Measurements from ENCODE around the gene BMERB1.

The BMERB1 gene

DNA sequence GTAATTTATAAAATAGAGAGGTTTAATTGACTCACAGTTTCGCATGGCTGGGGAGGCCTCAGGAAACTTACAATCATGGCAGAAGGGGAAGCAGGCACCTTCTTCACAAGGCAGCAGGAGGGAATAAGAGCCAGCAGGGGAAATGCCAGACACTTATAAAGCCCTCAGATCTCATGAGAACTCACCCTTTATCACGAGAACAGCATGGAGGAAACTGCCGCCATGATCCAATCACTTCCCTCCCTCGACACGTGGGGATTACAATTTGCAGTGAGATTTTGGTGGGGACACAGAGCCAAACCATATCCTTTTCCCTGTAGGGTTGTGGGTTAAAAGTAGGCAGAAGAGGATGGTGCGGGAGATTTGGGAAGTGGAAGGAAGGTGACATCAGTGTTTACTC is 101.4 kb downstream of the BMERB1 start:
- no peak for DNase-seq (ENCODE audit: low read depth)
- H3K4me3 ChIP-seq (ENCODE audit: low read depth, low read length): no peak overlapping the region
- no peak for TF ChIP-seq POLR2A (IDR thresholded peaks at IDR 0.05; ENCODE audit: extremely low read depth, insufficient read length)

DNA sequence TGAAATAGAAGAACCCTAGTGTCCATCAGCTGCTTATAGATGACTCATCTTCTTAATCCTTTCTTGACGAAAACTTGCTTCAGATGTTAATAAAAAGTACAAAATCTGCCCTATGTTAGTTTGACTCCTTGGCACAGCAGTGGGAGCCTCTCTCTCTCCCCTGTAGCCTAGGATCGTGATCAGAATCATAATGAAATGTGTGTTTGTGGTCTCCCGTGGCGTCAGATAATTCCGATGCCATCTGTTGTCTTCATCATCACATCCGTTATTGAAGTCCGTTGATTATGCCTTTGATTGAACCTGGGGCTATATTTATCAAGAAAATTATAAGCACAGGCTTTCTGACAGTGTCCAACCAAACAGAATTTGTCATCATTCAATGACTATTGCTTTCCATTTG is 102.5 kb downstream of the BMERB1 start:
- no peak overlapping the region for H3K4me3 ChIP-seq (ENCODE audit: low read depth, low read length)
- TF ChIP-seq, protein P1, sequence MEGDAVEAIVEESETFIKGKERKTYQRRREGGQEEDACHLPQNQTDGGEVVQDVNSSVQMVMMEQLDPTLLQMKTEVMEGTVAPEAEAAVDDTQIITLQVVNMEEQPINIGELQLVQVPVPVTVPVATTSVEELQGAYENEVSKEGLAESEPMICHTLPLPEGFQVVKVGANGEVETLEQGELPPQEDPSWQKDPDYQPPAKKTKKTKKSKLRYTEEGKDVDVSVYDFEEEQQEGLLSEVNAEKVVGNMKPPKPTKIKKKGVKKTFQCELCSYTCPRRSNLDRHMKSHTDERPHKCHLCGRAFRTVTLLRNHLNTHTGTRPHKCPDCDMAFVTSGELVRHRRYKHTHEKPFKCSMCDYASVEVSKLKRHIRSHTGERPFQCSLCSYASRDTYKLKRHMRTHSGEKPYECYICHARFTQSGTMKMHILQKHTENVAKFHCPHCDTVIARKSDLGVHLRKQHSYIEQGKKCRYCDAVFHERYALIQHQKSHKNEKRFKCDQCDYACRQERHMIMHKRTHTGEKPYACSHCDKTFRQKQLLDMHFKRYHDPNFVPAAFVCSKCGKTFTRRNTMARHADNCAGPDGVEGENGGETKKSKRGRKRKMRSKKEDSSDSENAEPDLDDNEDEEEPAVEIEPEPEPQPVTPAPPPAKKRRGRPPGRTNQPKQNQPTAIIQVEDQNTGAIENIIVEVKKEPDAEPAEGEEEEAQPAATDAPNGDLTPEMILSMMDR (IDR thresholded peaks at IDR 0.05; ENCODE audit: low read depth, low read length): no peak
- TF ChIP-seq POLR2A (IDR thresholded peaks at IDR 0.05; ENCODE audit: extremely low read depth, insufficient read length) (no peak), MYC (IDR thresholded peaks at IDR 0.05; ENCODE audit: low read depth, low read length) (no peak)
- TF ChIP-seq, protein P2, sequence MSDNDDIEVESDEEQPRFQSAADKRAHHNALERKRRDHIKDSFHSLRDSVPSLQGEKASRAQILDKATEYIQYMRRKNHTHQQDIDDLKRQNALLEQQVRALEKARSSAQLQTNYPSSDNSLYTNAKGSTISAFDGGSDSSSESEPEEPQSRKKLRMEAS (IDR thresholded peaks at IDR 0.05; ENCODE audit: low read depth, low read length): no peak
- no peak for DNase-seq (ENCODE audit: low read depth)

DNA sequence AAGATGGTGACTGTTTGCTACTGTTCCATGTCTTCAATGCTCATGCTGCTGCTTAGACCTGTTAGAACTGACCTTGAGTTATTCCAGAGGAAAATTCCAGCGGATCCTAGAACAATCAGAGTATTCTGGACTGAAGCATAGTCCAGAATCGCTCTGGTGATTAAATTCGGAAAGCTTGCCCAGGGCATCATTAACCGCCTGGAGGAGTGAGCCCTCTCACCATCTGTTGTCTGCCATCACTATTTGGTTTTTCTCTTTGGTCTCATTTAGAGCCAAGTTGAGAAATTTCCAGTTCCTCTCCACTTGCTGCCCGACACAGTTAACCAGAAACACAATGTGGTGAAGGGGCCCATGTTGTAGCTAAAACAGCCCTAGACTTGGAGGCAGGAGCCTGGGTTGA is 104.1 kb downstream of the BMERB1 start:
- no peak for DNase-seq (ENCODE audit: low read depth)
- TF ChIP-seq POLR2A (IDR thresholded peaks at IDR 0.05; ENCODE audit: extremely low read depth, insufficient read length): no peak
- TF ChIP-seq, protein P2 (IDR thresholded peaks at IDR 0.05; ENCODE audit: low read depth, low read length): no peak
- TF ChIP-seq, protein P1 (IDR thresholded peaks at IDR 0.05; ENCODE audit: low read depth, low read length): no peak
- no peak for TF ChIP-seq MYC (IDR thresholded peaks at IDR 0.05; ENCODE audit: low read depth, low read length)

DNA sequence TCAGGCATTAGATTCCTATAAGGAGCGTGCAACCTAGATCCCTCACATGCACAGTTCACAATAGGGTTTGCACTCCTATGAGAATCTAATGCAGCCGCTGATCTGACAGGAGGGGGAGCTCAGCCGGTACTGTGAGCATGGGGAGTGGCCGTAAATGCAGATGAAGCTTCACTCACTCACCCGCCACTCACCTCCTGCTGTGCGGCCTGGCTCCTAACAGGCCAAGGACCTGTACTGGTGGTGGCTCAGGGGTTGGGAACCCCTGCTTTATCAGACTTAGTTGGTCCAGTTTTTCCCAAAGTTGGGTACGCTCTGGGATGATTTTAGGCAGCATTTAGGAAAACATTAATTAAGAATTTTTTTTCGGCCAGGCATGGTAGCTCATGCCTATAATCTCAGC is 104.8 kb downstream of the BMERB1 start:
- H3K4me3 ChIP-seq (ENCODE audit: low read depth, low read length): no peak overlapping the region
- peak; percentile 46 for DNase-seq (ENCODE audit: low read depth)
- TF ChIP-seq, protein P2 (IDR thresholded peaks at IDR 0.05; ENCODE audit: low read depth, low read length): no peak
- TF ChIP-seq, protein P1 (IDR thresholded peaks at IDR 0.05; ENCODE audit: low read depth, low read length): no peak
- TF ChIP-seq POLR2A (IDR thresholded peaks at IDR 0.05; ENCODE audit: extremely low read depth, insufficient read length): no peak
- no peak for TF ChIP-seq MYC (IDR thresholded peaks at IDR 0.05; ENCODE audit: low read depth, low read length)

More for the DNA sequence above, 104.1 kb downstream of the BMERB1 start:
- H3K4me3 ChIP-seq (ENCODE audit: low read depth, low read length): no peak overlapping the region

DNA sequence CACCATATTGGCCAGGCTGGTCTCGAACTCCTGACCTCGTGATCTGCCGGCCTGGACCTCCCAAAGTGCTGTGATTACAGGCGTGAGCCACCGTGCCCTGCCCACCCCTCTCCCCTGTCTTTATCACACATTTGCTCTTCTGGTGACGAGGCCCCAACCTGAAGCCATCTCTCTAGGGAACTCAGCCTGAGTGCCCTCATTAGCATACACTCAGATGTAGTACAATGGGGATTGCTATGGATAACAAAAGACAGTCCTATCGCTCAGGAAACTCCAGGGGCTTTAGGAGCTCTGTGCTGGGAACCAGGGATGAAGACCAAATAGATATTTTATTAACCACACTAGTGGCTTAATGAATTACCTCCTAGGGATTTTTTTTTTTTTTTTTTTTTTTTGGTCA is 107.9 kb downstream of the BMERB1 start:
- TF ChIP-seq, protein P2 (IDR thresholded peaks at IDR 0.05; ENCODE audit: low read depth, low read length): no peak
- TF ChIP-seq MYC (IDR thresholded peaks at IDR 0.05; ENCODE audit: low read depth, low read length) (no peak), POLR2A (IDR thresholded peaks at IDR 0.05; ENCODE audit: extremely low read depth, insufficient read length) (no peak)
- TF ChIP-seq, protein P1 (IDR thresholded peaks at IDR 0.05; ENCODE audit: low read depth, low read length): no peak
- H3K4me3 ChIP-seq (ENCODE audit: low read depth, low read length): no peak overlapping the region
- DNase-seq (ENCODE audit: low read depth): no peak

DNA sequence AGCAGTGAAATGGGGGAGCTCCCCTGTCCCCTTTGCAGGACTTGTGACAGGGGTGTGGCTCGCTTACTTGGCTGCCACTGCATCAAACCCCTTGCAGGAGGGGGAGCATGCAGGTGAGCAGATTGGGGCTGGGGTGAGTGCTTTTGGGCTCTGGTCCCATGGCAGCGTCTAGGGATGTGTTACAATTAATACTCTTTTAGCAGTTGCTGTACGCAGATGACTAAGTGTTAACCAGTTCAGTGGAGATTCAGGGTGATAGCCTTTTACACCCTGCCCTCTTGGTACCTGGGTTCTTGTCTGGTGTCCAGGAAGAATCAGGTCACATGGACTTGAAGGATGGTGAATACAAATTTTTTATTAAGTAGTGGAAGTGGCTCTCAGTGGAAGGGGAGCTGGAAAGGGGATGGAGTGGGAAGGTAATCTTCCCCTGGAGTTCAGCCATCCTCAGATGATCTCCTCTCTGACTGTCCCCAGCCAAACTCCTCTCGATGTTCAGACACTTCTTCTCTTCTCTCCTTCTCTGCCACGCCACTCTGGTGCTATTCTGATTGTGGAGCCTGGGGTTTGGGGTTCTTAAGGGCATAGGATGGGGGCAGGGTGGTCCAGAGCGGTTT is 108.5 kb downstream of the BMERB1 start:
- DNase-seq (ENCODE audit: low read depth): no peak
- no peak overlapping the region for H3K4me3 ChIP-seq (ENCODE audit: low read depth, low read length)
- no peak for TF ChIP-seq POLR2A (IDR thresholded peaks at IDR 0.05; ENCODE audit: extremely low read depth, insufficient read length)
- TF ChIP-seq, protein P2 (IDR thresholded peaks at IDR 0.05; ENCODE audit: low read depth, low read length): no peak
- TF ChIP-seq MYC (IDR thresholded peaks at IDR 0.05; ENCODE audit: low read depth, low read length): no peak
- TF ChIP-seq, protein P1 (IDR thresholded peaks at IDR 0.05; ENCODE audit: low read depth, low read length): no peak

Data from NB4 (cell line).